Upper lobe of left lung (tissue), 4 donors: ENCODE results near the gene CLSTN1.

Source experiments
- EP300 ChIP-seq, 4 donors: sonication (generic); formaldehyde crosslinking; IDR thresholded peaks; one replicate each; pipeline ENCODE4 v1.5.1; 2017; ENCODE audit warnings: antibody characterized with exemption in 4 of 4, control low read depth in 2 of 4
- POLR2AphosphoS5 ChIP-seq, 2 donors: sonication (generic); formaldehyde crosslinking; IDR thresholded peaks; one replicate each; pipeline ENCODE4 v1.5.1; 2017; ENCODE audit warnings: antibody characterized with exemption in 2 of 2
- TF ChIP-seq, protein P1 (sequence below), 6 experiments: fragments of 450-650 bp in 4 of 6; fragments of 200-600 bp in 2 of 6; sonication (generic) in 2 of 6; IDR thresholded peaks; one replicate each; pipeline ENCODE4 v1.5.1; 2016 to 2019; ENCODE audit warnings: antibody characterized with exemption in 6 of 6

- TF ChIP-seq, protein P1, sequence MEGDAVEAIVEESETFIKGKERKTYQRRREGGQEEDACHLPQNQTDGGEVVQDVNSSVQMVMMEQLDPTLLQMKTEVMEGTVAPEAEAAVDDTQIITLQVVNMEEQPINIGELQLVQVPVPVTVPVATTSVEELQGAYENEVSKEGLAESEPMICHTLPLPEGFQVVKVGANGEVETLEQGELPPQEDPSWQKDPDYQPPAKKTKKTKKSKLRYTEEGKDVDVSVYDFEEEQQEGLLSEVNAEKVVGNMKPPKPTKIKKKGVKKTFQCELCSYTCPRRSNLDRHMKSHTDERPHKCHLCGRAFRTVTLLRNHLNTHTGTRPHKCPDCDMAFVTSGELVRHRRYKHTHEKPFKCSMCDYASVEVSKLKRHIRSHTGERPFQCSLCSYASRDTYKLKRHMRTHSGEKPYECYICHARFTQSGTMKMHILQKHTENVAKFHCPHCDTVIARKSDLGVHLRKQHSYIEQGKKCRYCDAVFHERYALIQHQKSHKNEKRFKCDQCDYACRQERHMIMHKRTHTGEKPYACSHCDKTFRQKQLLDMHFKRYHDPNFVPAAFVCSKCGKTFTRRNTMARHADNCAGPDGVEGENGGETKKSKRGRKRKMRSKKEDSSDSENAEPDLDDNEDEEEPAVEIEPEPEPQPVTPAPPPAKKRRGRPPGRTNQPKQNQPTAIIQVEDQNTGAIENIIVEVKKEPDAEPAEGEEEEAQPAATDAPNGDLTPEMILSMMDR (IDR thresholded peaks at IDR 0.05): no peak
- no peak for TF ChIP-seq EP300 (IDR thresholded peaks at IDR 0.05)
- TF ChIP-seq POLR2AphosphoS5 (IDR thresholded peaks at IDR 0.05): no peak
Measured at GRCh38 chr1:9726406-9726805, 97.4 kb downstream of the CLSTN1 start.
